ENCODE results near the gene C2CD5. TPM values are rescaled to one million over a fixed set of nuclear protein-coding genes. Genes with fewer than 3 reads are reported as not detected.

C2CD5 gene
- total RNA-seq, 1 experiment from 2014 or later, result 22.9 TPM

DNA sequence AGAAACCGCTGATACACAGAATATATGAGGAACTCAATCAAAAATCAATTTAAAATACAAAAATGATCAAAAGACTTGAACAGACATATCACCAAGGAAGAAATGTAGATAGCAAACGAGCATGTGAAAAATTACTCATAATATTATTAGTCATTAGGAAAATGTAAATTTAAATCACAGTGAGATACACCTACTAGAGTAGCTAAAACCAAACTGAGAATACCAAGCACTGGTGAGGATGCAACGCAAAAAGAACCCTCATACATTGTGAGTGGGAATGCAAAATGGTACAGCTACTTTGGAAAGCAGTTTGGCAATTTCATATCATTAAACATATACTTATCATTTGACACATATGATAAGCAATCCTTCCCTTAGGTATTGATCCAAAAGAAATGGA lies 108.8 kb downstream of the C2CD5 start (continued):
- TF ChIP-seq, protein P1, sequence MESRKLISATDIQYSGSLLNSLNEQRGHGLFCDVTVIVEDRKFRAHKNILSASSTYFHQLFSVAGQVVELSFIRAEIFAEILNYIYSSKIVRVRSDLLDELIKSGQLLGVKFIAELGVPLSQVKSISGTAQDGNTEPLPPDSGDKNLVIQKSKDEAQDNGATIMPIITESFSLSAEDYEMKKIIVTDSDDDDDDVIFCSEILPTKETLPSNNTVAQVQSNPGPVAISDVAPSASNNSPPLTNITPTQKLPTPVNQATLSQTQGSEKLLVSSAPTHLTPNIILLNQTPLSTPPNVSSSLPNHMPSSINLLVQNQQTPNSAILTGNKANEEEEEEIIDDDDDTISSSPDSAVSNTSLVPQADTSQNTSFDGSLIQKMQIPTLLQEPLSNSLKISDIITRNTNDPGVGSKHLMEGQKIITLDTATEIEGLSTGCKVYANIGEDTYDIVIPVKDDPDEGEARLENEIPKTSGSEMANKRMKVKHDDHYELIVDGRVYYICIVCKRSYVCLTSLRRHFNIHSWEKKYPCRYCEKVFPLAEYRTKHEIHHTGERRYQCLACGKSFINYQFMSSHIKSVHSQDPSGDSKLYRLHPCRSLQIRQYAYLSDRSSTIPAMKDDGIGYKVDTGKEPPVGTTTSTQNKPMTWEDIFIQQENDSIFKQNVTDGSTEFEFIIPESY (IDR thresholded peaks at IDR 0.05; ENCODE audit: extremely low read depth, insufficient replicate concordance, low read length), result no peak
- TF ChIP-seq ELF1 (IDR thresholded peaks at IDR 0.05; ENCODE audit: borderline replicate concordance, low read depth), result no peak
- no peak for TF ChIP-seq ZNF274 (IDR thresholded peaks at IDR 0.05; ENCODE audit: low read depth, low read length)
- TF ChIP-seq EZH2 (IDR thresholded peaks at IDR 0.05), result no peak

DNA sequence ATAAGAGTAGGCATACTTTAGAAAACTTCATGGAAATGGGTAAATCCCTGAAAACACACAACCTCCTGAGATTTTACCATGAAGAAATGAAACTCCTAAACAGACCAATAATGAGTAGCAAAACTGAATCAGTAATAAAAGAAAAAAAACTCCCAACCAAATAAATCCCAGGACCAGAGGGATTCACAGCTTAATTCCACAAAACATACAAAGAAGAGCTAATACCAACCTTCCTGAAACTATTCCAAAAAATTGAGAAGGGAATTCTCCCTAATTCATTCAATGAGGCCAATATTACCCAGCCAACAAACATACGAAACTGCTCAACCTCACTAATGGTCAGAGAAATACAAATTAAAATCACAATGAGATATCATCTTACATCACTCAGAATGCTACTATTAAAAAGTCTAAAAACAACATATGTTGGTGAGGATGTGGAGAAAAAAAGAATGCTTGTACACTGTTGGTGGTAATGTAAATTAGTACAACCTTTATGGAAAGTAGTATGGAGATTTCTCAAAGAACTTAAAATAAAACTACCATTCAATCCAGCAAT lies 112.6 kb downstream of the C2CD5 start:
- ATAC-seq, result no peak
- CTCF ChIA-PET, result no interaction called here
- RAD21 ChIA-PET (ENCODE audit: low non-redundant PET in 1 of 2, low total read pairs in 2 of 2, uncharacterized antibody in 2 of 2, unreplicated experiment in 2 of 2), result no interaction called here
- no peak overlapping the region for H2AFZ ChIP-seq (ENCODE audit: low read depth, low read length, poor library complexity, severe bottlenecking)
- POLR2A ChIA-PET, result no interaction called here
- no peaks in the 10 kb centered on the region for H4K20me1 ChIP-seq (ENCODE audit: insufficient read depth)
- H3K9ac ChIP-seq (ENCODE audit: low read length), result no peak overlapping the region
- H3K27me3 ChIP-seq (ENCODE audit: insufficient read depth, low read length), result no peaks in the 10 kb centered on the region
- no peak overlapping the region for H3K4me2 ChIP-seq (ENCODE audit: low read length)
- BruUV-seq (replicated peaks), result no TSS peak
- H3K36me3 ChIP-seq (ENCODE audit: control insufficient read depth in 1 of 2, insufficient read depth in 2 of 2, low read length in 2 of 2), result no peaks in the 10 kb centered on the region
- no peaks in the 10 kb centered on the region for H3K9me3 ChIP-seq (ENCODE audit: control insufficient read depth in 1 of 2, insufficient read depth in 1 of 2, low read depth in 1 of 2, low read length in 2 of 2)
- TF ChIP-seq YY1 (IDR thresholded peaks at IDR 0.05; ENCODE audit: extremely low read depth, insufficient replicate concordance, low read depth, low read length) (no peak), CEBPB (IDR thresholded peaks at IDR 0.05; ENCODE audit: low read depth) (no peak), RAD21 (IDR thresholded peaks at IDR 0.05; ENCODE audit: low read depth) (no peak), SRF (IDR thresholded peaks at IDR 0.05; ENCODE audit: low read depth) (no peak), FOSL1 (IDR thresholded peaks at IDR 0.05; ENCODE audit: low read depth) (no peak), SIN3A (IDR thresholded peaks at IDR 0.05; ENCODE audit: low read depth) (no peak), JUND (IDR thresholded peaks at IDR 0.05) (no peak), ELF1 (IDR thresholded peaks at IDR 0.05; ENCODE audit: borderline replicate concordance, low read depth) (no peak), ZFX (IDR thresholded peaks at IDR 0.05) (no peak), EZH2phosphoT487 (IDR thresholded peaks at IDR 0.05; ENCODE audit: borderline replicate concordance) (no peak)
- TF ChIP-seq, protein P2, sequence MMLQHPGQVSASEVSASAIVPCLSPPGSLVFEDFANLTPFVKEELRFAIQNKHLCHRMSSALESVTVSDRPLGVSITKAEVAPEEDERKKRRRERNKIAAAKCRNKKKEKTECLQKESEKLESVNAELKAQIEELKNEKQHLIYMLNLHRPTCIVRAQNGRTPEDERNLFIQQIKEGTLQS (IDR thresholded peaks at IDR 0.05), result no peak
- TF ChIP-seq, protein P1 (IDR thresholded peaks at IDR 0.05; ENCODE audit: extremely low read depth, insufficient replicate concordance, low read length), result no peak
- intact Hi-C loops (cut with micrococcal nuclease), result no loop called here
- no peak overlapping the region for H3K27ac ChIP-seq (ENCODE audit: low read depth, low read length)
- H3K4me1 ChIP-seq (ENCODE audit: control insufficient read depth in 1 of 2, insufficient read depth in 2 of 2, low read length in 2 of 2), result no peaks in the 10 kb centered on the region
- no peak for DNase-seq (ENCODE audit: low read depth, low spot score)
- H3K9me2 ChIP-seq (ENCODE audit: insufficient read depth), result no peaks in the 10 kb centered on the region
- no peak overlapping the region for H3K4me3 ChIP-seq (replicated peaks in 1 of 2; ENCODE audit: low read depth in 1 of 2, low read length in 2 of 2)
- H3K79me2 ChIP-seq (ENCODE audit: insufficient read depth, low read length), result no peaks in the 10 kb centered on the region
